ENCODE results near the gene UCN3. TPM values are rescaled to one million over a fixed set of nuclear protein-coding genes. Genes with fewer than 3 reads are reported as not detected.
"Not testable (repeated sequence)": the region's sequence is repeated elsewhere in the genome, so short reads cannot be mapped to it uniquely, and the experiment has no call there.

The UCN3 gene
- total RNA-seq, 1 donor from 2014 or later, result 1.2 TPM

DNA sequence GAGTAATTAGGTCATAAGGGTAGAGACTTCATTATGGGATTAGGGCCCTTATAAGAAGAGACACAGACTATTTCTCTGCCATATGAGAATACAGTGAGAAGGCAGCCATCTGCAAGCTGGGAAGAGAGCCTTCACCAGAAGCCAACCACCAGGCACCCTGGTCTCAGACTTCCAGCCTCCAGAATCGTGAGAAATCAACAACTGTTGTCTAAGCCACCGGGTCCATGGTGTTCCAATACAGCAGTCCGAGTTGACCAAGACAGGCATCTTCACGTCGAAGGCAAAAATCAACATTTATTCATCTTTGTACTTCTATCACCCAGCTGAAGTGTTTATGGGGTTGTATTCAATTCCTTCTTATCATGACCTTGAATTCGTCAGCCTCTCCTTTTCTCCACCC is 34.6 kb downstream of the UCN3 start:
- H3K4me1 Mint-ChIP-seq (ENCODE audit: unreplicated experiment), result no peaks in the 10 kb centered on the region
- H3K9me3 Mint-ChIP-seq, result no peaks in the 10 kb centered on the region
- H3K27me3 Mint-ChIP-seq, result peaks cover 13% of the 10 kb centered on the region
- no peak for DNase-seq (ENCODE audit: extremely low spot score, unreplicated experiment)
- H3K36me3 Mint-ChIP-seq, result no peaks in the 10 kb centered on the region
- no peak overlapping the region for H3K4me3 Mint-ChIP-seq
- H3K27ac Mint-ChIP-seq, result no peak overlapping the region
- TF ChIP-seq, protein P1, sequence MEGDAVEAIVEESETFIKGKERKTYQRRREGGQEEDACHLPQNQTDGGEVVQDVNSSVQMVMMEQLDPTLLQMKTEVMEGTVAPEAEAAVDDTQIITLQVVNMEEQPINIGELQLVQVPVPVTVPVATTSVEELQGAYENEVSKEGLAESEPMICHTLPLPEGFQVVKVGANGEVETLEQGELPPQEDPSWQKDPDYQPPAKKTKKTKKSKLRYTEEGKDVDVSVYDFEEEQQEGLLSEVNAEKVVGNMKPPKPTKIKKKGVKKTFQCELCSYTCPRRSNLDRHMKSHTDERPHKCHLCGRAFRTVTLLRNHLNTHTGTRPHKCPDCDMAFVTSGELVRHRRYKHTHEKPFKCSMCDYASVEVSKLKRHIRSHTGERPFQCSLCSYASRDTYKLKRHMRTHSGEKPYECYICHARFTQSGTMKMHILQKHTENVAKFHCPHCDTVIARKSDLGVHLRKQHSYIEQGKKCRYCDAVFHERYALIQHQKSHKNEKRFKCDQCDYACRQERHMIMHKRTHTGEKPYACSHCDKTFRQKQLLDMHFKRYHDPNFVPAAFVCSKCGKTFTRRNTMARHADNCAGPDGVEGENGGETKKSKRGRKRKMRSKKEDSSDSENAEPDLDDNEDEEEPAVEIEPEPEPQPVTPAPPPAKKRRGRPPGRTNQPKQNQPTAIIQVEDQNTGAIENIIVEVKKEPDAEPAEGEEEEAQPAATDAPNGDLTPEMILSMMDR (conservative IDR thresholded peaks at IDR 0.05), result no peak

DNA sequence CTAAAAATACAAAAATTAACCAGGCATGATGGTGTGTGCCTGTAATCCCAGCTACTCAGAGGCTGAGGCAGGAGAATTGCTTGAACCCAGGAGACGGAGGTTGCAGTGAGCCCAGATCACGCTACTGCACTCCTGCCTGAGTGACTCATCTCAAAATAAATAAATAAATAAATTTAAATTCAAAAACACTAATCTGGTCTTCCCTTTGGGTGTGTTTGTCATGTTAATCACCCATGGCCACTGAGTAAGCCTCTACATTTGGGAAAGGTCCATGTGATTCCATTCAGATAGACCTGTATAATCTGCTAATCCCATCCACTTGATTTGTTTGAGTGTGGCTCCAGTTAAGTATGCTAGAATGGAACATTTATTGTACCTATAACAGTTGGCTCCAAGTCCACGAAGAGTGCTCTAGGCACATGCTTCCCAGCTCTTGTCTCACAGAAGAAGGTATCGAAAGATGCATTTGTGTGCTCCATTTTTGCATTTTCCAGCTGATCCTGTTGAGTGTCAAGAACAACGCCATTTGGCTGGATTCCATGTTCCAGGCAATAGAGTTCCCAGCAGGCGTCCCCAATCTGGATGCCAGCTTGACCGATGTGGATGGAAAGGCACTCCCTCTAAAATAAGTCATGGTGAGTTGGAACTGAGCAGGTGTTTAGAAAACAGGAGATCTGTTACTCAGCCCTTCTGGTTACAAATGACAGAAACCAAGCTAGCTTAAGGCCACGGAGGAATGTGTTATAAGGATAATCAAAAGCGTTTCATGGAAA is 35.9 kb downstream of the UCN3 start:
- no peak for DNase-seq (ENCODE audit: extremely low spot score, unreplicated experiment)
- H3K9me3 Mint-ChIP-seq, result no peaks in the 10 kb centered on the region

DNA sequence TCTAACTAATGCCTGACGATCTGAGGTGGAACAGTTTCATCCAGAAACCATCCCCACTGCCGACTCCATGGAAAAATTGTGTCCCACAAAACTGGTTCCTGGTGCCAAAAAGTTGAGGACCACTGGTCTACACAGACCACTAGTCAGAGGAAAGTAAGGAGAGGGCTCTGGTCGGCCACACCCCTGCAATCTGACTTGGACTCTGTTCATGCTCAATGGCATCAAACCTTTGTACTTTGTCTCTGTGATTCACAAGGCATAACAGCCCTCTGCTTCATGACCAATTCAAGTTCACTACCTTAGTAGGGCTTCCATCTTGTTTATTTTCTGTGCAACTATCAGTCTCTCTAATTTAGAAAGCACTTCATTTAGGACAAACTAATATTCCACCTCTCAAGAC is 38.0 kb downstream of the UCN3 start:
- DNase-seq (ENCODE audit: extremely low spot score, unreplicated experiment), result no peak
- Mint-ChIP-seq H3K4me1 (ENCODE audit: unreplicated experiment) (no peaks in the 10 kb centered on the region), H3K27ac (no peak overlapping the region), H3K9me3 (peaks cover 5% of the 10 kb centered on the region), H3K27me3 (peaks cover 8% of the 10 kb centered on the region), H3K36me3 (no peaks in the 10 kb centered on the region), H3K4me3 (no peak overlapping the region)
- TF ChIP-seq, protein P1 (conservative IDR thresholded peaks at IDR 0.05), result no peak

More for the DNA sequence above, 35.9 kb downstream of the UCN3 start:
- Mint-ChIP-seq H3K36me3 (no peaks in the 10 kb centered on the region), H3K4me3 (no peak overlapping the region), H3K4me1 (ENCODE audit: unreplicated experiment) (no peaks in the 10 kb centered on the region), H3K27me3 (peaks cover 13% of the 10 kb centered on the region), H3K27ac (no peak overlapping the region)
- TF ChIP-seq, protein P1 (conservative IDR thresholded peaks at IDR 0.05), result no peak

DNA sequence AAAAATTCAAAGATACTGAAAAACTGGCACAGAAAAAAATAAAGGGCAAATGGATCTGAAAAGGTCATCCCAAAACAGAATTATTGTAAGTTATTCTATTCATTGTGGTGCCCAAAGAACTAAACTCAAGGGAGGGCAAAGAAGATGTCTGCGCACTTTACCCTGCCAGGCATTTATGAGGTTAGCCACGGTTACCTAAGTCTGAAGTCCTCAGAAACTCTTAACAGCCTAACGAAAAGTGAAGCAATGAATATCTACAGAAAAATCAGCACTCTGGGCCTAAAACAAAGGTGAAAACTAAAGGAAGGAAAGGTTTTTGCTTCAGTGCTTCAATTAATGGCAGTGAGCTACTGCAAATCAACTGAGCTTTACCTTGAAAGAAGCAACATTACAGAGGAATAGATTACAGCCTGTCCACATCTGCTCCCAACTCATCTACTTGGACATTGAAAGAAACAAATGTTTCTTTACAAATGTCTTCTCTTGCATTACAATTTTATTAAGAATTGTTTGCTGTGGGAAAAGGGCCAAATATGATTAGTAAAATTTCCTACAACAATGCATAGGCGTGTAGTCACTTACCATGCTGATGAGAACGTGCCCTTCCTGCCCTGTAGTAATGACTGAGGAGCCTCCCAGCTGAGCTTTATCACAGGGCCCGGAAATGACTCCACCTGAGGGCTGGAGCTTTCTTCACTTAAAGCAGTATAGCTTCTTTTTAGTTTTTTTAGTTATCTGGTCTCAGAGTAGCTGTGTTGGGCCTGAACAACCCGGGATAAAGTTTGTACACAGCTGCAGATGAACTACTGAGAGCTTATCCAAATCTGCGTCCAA is 39.7 kb downstream of the UCN3 start, which contains the start of gene TUBAL3:
Gene TUBAL3 (minus strand): TSS at position 621 of the 834 bp plus-strand sequence. CDS start 36 bp downstream, at position 585.
- no peak for DNase-seq (ENCODE audit: extremely low spot score, unreplicated experiment)
- H3K9me3 Mint-ChIP-seq, result peaks cover 14% of the 10 kb centered on the region
- TF ChIP-seq, protein P1 (conservative IDR thresholded peaks at IDR 0.05), result no peak
- no peak within 1 kb of the TSS for H3K4me3 Mint-ChIP-seq
- H3K36me3 Mint-ChIP-seq, result no peaks in the 10 kb centered on the region
- peaks cover 11% of the 10 kb centered on the region for H3K27me3 Mint-ChIP-seq
- no peak within 1 kb of the TSS for H3K27ac Mint-ChIP-seq
- no peaks in the 10 kb centered on the region for H3K4me1 Mint-ChIP-seq (ENCODE audit: unreplicated experiment)

DNA sequence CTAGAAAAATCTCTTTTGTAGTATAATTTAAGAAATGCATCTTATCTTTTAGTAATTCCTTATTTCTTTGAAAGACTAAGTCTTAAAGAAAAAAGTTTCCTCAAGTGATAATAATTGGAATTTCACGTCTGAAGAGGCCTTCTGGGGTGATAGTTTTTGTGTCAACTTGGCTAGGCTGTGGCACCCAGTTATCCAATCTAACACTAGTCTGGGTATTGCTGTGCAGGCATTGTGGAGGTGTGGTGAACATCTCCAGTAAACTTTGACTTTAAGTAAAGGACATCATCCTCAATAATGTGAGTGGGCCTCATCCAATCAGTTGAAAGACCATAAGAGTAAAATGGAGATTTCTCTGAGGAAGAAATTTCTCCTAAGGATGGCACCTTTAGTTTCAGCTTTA is 42.2 kb downstream of the UCN3 start:
- no peaks in the 10 kb centered on the region for H3K36me3 Mint-ChIP-seq
- H3K9me3 Mint-ChIP-seq, result peaks cover 15% of the 10 kb centered on the region
- no peak overlapping the region for H3K27ac Mint-ChIP-seq
- no peak for DNase-seq (ENCODE audit: extremely low spot score, unreplicated experiment)
- H3K27me3 Mint-ChIP-seq, result peaks cover 15% of the 10 kb centered on the region
- no peak overlapping the region for H3K4me3 Mint-ChIP-seq
- no peaks in the 10 kb centered on the region for H3K4me1 Mint-ChIP-seq (ENCODE audit: unreplicated experiment)
- TF ChIP-seq, protein P1 (conservative IDR thresholded peaks at IDR 0.05), result no peak

DNA sequence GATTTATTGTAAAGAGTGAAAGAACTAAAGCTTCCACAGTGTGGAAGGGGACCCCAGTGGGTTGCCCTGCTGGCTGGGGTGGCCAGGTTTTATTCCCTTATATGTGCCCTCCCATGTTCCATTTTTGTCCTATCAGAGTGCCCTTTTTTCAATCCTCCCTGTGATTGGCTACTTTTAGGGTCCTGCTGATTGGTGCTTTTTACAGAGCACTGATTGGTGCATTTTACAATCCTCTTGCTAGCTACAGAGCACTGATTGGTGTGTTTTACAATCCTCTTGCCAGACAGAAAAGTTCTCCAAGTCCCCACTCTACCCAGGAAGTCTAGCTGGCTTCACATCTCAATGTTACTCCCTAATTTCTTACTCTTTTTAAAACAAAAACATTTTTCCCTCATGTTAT is 46.0 kb downstream of the UCN3 start:
- not testable (repeated sequence) for H3K36me3 Mint-ChIP-seq; H3K27ac Mint-ChIP-seq; H3K27me3 Mint-ChIP-seq; DNase-seq (ENCODE audit: extremely low spot score, unreplicated experiment); H3K4me1 Mint-ChIP-seq (ENCODE audit: unreplicated experiment)
- peak overlapping the region; percentile 35 for H3K4me3 Mint-ChIP-seq
- H3K9me3 Mint-ChIP-seq, result peaks cover 15% of the 10 kb centered on the region

Measured in type B pancreatic cell (in vitro differentiated cells).